ENCODE measurements around the gene CPSF7.
"Not testable (repeated sequence)": the region's sequence is repeated elsewhere in the genome, so short reads cannot be mapped to it uniquely, and the experiment has no call there.

CPSF7 gene

GRCh38 chr11:61429691-61430582 is at the start of gene CPSF7, which contains the start of gene SDHAF2:
TSS of gene CPSF7 (minus strand) at chr11:61429975. CDS start at chr11:61429235, 740 bp downstream.
TSS of gene SDHAF2 (plus strand) at chr11:61430124. CDS start at chr11:61430147, 23 bp downstream.
- peak; percentile 96 for DNase-seq

GRCh38 chr11:61477727-61478148 is 48.0 kb upstream of the CPSF7 start:
- peak; percentile 26 for DNase-seq

GRCh38 chr11:61477126-61477525 is 47.4 kb upstream of the CPSF7 start:
- no peak for DNase-seq

GRCh38 chr11:61476371-61476770 is 46.6 kb upstream of the CPSF7 start:
- no peak for DNase-seq

GRCh38 chr11:61475433-61475832 is 45.7 kb upstream of the CPSF7 start:
- DNase-seq: no peak

GRCh38 chr11:61474013-61474643 is 44.4 kb upstream of the CPSF7 start:
- DNase-seq: no peak

- no peak for DNase-seq
Measured at GRCh38 chr11:61473370-61474012, 43.7 kb upstream of the CPSF7 start.

GRCh38 chr11:61472868-61473267 is 43.1 kb upstream of the CPSF7 start:
- DNase-seq: no peak

GRCh38 chr11:61472282-61472681 is 42.5 kb upstream of the CPSF7 start:
- peak; percentile 27 for DNase-seq

- no peak for DNase-seq
Measured at GRCh38 chr11:61468002-61468401, 38.2 kb upstream of the CPSF7 start.

GRCh38 chr11:61467602-61468001 is 37.8 kb upstream of the CPSF7 start:
- not testable (repeated sequence) for DNase-seq

GRCh38 chr11:61460986-61461385 is 31.2 kb upstream of the CPSF7 start:
- DNase-seq: no peak

- DNase-seq: no peak
Measured at GRCh38 chr11:61460474-61460881, 30.7 kb upstream of the CPSF7 start.

- no peak for DNase-seq
Measured at GRCh38 chr11:61454520-61454919, 24.7 kb upstream of the CPSF7 start.

- DNase-seq: no peak
Measured at GRCh38 chr11:61453695-61454094, 23.9 kb upstream of the CPSF7 start.

- DNase-seq: no peak
Measured at GRCh38 chr11:61452825-61453224, 23.1 kb upstream of the CPSF7 start.

- no peak for DNase-seq
Measured at GRCh38 chr11:61448552-61448927, 18.8 kb upstream of the CPSF7 start.

GRCh38 chr11:61447601-61448551 is 18.1 kb upstream of the CPSF7 start:
- no peak for DNase-seq

GRCh38 chr11:61446211-61446651 is 16.5 kb upstream of the CPSF7 start:
- DNase-seq: peak; percentile 91

- DNase-seq: no peak
Measured at GRCh38 chr11:61445516-61445915, 15.7 kb upstream of the CPSF7 start.

GRCh38 chr11:61442616-61443015 is 12.8 kb upstream of the CPSF7 start:
- no peak for DNase-seq

- DNase-seq: no peak
Measured at GRCh38 chr11:61439615-61440014, 9.8 kb upstream of the CPSF7 start.

Measured in fibroblast of skin of right biceps (primary cell).